Naive thymus-derived CD8-positive, alpha-beta T cell (primary cell): ENCODE data around the gene AP5B1. TPM values are rescaled to one million over a fixed set of nuclear protein-coding genes. Genes with fewer than 3 reads are reported as not detected.
A peak's percentile ranks its signal among the peaks of the same experiment; 100 is the strongest.

Experiments
- ATAC-seq, 2 donors: fragments of 150-1000 bp; cut with Tn5 transposase in 1 of 2; sonication (Bioruptor Pico), chemical (Tn5 transposase) in 1 of 2; 1 replicate in 1 of 2; 2 replicates in 1 of 2; pipeline ENCODE4 v1.10.0; 2021; ENCODE audit warnings: mild to moderate bottlenecking in 2 of 2, moderate library complexity in 2 of 2
- POLR2A ChIA-PET: fragments of 350-600 bp; sonication (Branson Sonifier 250); formaldehyde crosslinking; loops from one replicate; lab custom pipeline; 2021; ENCODE audit warnings: antibody characterized with exemption; lab: Charles Lee
- DNase-seq, 10 donors: peaks; one replicate each; pipeline versions ENCODE4 v3.0.0 to v3.0.0-alpha.2; 2020 to 2022
- H3K27ac Mint-ChIP-seq, 10 donors: one replicate each; pipeline ENCODE4 v1.8.0; 2020 to 2022; ENCODE audit warnings: mild to moderate bottlenecking in 10 of 10, mixed read lengths in 10 of 10, moderate library complexity in 4 of 10, inconsistent platforms in 1 of 10
- H3K27me3 Mint-ChIP-seq, 5 donors: one replicate each; pipeline ENCODE4 v1.8.0; 2021 to 2022; ENCODE audit warnings: mixed read lengths in 5 of 5
- H3K36me3 Mint-ChIP-seq, 3 donors: one replicate each; pipeline ENCODE4 v1.8.0; 2020 to 2022; ENCODE audit warnings: mixed read lengths in 3 of 3, mild to moderate bottlenecking in 2 of 3, inconsistent platforms in 1 of 3
- H3K4me1 Mint-ChIP-seq, 4 donors: one replicate each; pipeline ENCODE4 v1.8.0; 2021 to 2022; ENCODE audit warnings: mixed read lengths in 4 of 4
- H3K4me3 Mint-ChIP-seq, 10 donors: one replicate each; pipeline ENCODE4 v1.8.0; 2020 to 2022; ENCODE audit warnings: mild to moderate bottlenecking in 10 of 10, mixed read lengths in 10 of 10, moderate library complexity in 6 of 10, inconsistent platforms in 1 of 10
- H3K9me3 Mint-ChIP-seq, 9 donors: one replicate each; pipeline ENCODE4 v1.8.0; 2020 to 2022; ENCODE audit warnings: mixed read lengths in 9 of 9, mild to moderate bottlenecking in 3 of 9, inconsistent platforms in 1 of 9, moderate library complexity in 1 of 9
- polyA plus RNA-seq, 3 donors: library from polyadenylated mRNA; unstranded; fragments of 300-500 nt; fragmentation: Illumina TruSeq; gene quantifications; one replicate each; pipeline ENCODE4 v1.2.3, GENCODE V29; 2021
- total RNA-seq, 8 experiments: library from RNA in 2 of 8; stranded (reverse) in 2 of 8; gene quantifications; one replicate each; pipeline ENCODE4 v1.2.3 and lab custom pipeline; 2021 to 2026

The AP5B1 gene
- total and polyA plus RNA-seq, 5 experiments from 2014 or later: 8.6 to 25.8 (median 15.2) TPM

- Mint-ChIP-seq H3K4me1 (peaks cover 0 to 3% (median 0%) of the 10 kb centered on the region in 4 donors), H3K9me3 (no peaks in the 10 kb centered on the region), H3K27ac (no peak overlapping the region), H3K4me3 (no peak overlapping the region), H3K36me3 (no peaks in the 10 kb centered on the region), H3K27me3 (peaks cover 4 to 43% (median 25%) of the 10 kb centered on the region in 5 donors)
- no peak for DNase-seq
- POLR2A ChIA-PET: no interaction called here
- no peak for ATAC-seq
Observed at GRCh38 chr11:65796726-65797601, 16.2 kb upstream of the AP5B1 start.

- Mint-ChIP-seq H3K27me3 (peaks cover 8 to 42% (median 24%) of the 10 kb centered on the region in 5 donors), H3K4me1 (peaks cover 0 to 9% (median under 1%) of the 10 kb centered on the region in 4 donors), H3K36me3 (no peaks in the 10 kb centered on the region), H3K27ac (no peak overlapping the region), H3K9me3 (no peaks in the 10 kb centered on the region), H3K4me3 (no peak overlapping the region)
- POLR2A ChIA-PET: interaction anchor here (0.5 kb wide), 1 partner anchor 406 kb away, joined by 6 read pairs; no protein-coding TSS in a partner anchor
- ATAC-seq (no peak), DNase-seq (no peak)
Observed at GRCh38 chr11:65794570-65795510, 14.1 kb upstream of the AP5B1 start.

- Mint-ChIP-seq H3K36me3 (no peaks in the 10 kb centered on the region), H3K27ac (no peak overlapping the region), H3K27me3 (peaks cover 8 to 47% (median 26%) of the 10 kb centered on the region in 5 donors), H3K4me1 (peaks cover 0 to 11% (median 1%) of the 10 kb centered on the region in 4 donors), H3K4me3 (no peak overlapping the region), H3K9me3 (no peaks in the 10 kb centered on the region)
- ATAC-seq (no peak), DNase-seq (no peak)
- POLR2A ChIA-PET: interaction anchor here (0.5 kb wide), 1 partner anchor 407 kb away, joined by 6 read pairs; no protein-coding TSS in a partner anchor
Observed at GRCh38 chr11:65793625-65794400, 13.0 kb upstream of the AP5B1 start.

GRCh38 chr11:65793144-65793581 is 12.4 kb upstream of the AP5B1 start:
- Mint-ChIP-seq H3K27me3 (peaks cover 8 to 52% (median 24%) of the 10 kb centered on the region in 5 donors), H3K9me3 (no peaks in the 10 kb centered on the region), H3K4me3 (no peak overlapping the region), H3K4me1 (peaks cover 0 to 14% (median 5%) of the 10 kb centered on the region in 4 donors), H3K36me3 (no peaks in the 10 kb centered on the region), H3K27ac (no peak overlapping the region)
- DNase-seq (no peak), ATAC-seq (no peak)
- POLR2A ChIA-PET: interaction anchor here (0.7 kb wide), 1 partner anchor 937 kb away, joined by 3 read pairs; no protein-coding TSS in a partner anchor

- H3K27me3 Mint-ChIP-seq: peaks cover 10 to 48% (median 27%) of the 10 kb centered on the region in 5 donors
- no peak for ATAC-seq
- H3K4me1 Mint-ChIP-seq: peaks cover 1 to 17% (median 8%) of the 10 kb centered on the region in 4 donors
- POLR2A ChIA-PET: interaction anchor here (0.6 to 1.1 kb wide), 3 partner anchors 13 to 14 kb away, joined by 3 read pairs; no protein-coding TSS in a partner anchor
- H3K4me3 Mint-ChIP-seq: peak overlapping the region in 1 of 10 donors; percentile 32
- DNase-seq: no peak
- no peak overlapping the region for H3K27ac Mint-ChIP-seq
- no peaks in the 10 kb centered on the region for H3K36me3 Mint-ChIP-seq
- no peaks in the 10 kb centered on the region for H3K9me3 Mint-ChIP-seq
Observed at GRCh38 chr11:65792456-65792855, 11.7 kb upstream of the AP5B1 start.

- no peaks in the 10 kb centered on the region for H3K9me3 Mint-ChIP-seq
Observed at GRCh38 chr11:65791719-65792213, 11.0 kb upstream of the AP5B1 start.

GRCh38 chr11:65790902-65791650 is 10.3 kb upstream of the AP5B1 start:
- no peak overlapping the region for H3K4me3 Mint-ChIP-seq
- H3K9me3 Mint-ChIP-seq: no peaks in the 10 kb centered on the region
- no peak overlapping the region for H3K27ac Mint-ChIP-seq
- POLR2A ChIA-PET: interaction anchor here (0.9 to 1.1 kb wide), 2 partner anchors 11 to 12 kb away, joined by 3 read pairs; no protein-coding TSS in a partner anchor
- peaks cover 9 to 46% (median 22%) of the 10 kb centered on the region in 5 donors for H3K27me3 Mint-ChIP-seq
- peaks cover 3 to 20% (median 13%) of the 10 kb centered on the region in 4 donors for H3K4me1 Mint-ChIP-seq
- DNase-seq (no peak), ATAC-seq (no peak)
- no peaks in the 10 kb centered on the region for H3K36me3 Mint-ChIP-seq

More at GRCh38 chr11:65791719-65792213, 11.0 kb upstream of the AP5B1 start:
- peak in 2 of 10 donors; percentile 25 to 30 for DNase-seq
- Mint-ChIP-seq H3K4me3 (no peak overlapping the region), H3K27ac (no peak overlapping the region), H3K36me3 (no peaks in the 10 kb centered on the region), H3K27me3 (peaks cover 9 to 44% (median 25%) of the 10 kb centered on the region in 5 donors), H3K4me1 (peaks cover 3 to 19% (median 12%) of the 10 kb centered on the region in 4 donors)
- peak in 1 of 2 donors; percentile 81 for ATAC-seq
- POLR2A ChIA-PET: interaction anchor here (0.6 to 1.1 kb wide), 3 partner anchors 12 to 14 kb away, joined by 3 read pairs; no protein-coding TSS in a partner anchor

- Mint-ChIP-seq H3K4me1 (peaks cover 7 to 28% (median 19%) of the 10 kb centered on the region in 4 donors), H3K27me3 (peaks cover 9 to 54% (median 26%) of the 10 kb centered on the region in 5 donors), H3K4me3 (no peak overlapping the region), H3K27ac (peak overlapping the region in 1 of 10 donors; percentile 44), H3K9me3 (peaks cover 0 to 3% (median 0%) of the 10 kb centered on the region in 9 donors), H3K36me3 (no peaks in the 10 kb centered on the region)
- ATAC-seq (no peak), DNase-seq (no peak)
- POLR2A ChIA-PET: no interaction called here
Observed at GRCh38 chr11:65790104-65790901, 9.5 kb upstream of the AP5B1 start.

GRCh38 chr11:65789230-65790103 is 8.7 kb upstream of the AP5B1 start:
- Mint-ChIP-seq H3K4me3 (peak overlapping the region in 1 of 10 donors; percentile 80), H3K27me3 (peaks cover 9 to 57% (median 26%) of the 10 kb centered on the region in 5 donors), H3K36me3 (no peaks in the 10 kb centered on the region), H3K9me3 (peaks cover 0 to 3% (median 0%) of the 10 kb centered on the region in 9 donors), H3K4me1 (peaks cover 10 to 34% (median 23%) of the 10 kb centered on the region in 4 donors), H3K27ac (peak overlapping the region in 1 of 10 donors; percentile 1)
- DNase-seq (no peak), ATAC-seq (no peak)
- POLR2A ChIA-PET: interaction anchor here (1.3 to 1.4 kb wide), 2 partner anchors 10 to 77 kb away, joined by 4 to 5 read pairs; partner anchors contain the start of gene KAT5
